Measurements from ENCODE around the gene SELENOF.

Gene SELENOF

GRCh38 chr1:86887479-86888162, 26.3 kb downstream of the SELENOF start:
- Histone ChIP-seq H3F3A (ENCODE audit: insufficient read depth, low read length) (no peaks in the 10 kb centered on the region; the same call in 1 of the 2 replicates), H2AFZ (ENCODE audit: low read length) (no peak overlapping the region), H3K9me3 (ENCODE audit: low read length) (no peaks in the 10 kb centered on the region), H3K4me1 (ENCODE audit: insufficient read depth, low read length, severe bottlenecking) (peaks cover 6% of the 10 kb centered on the region), H3K27ac (ENCODE audit: low read depth, low read length, poor library complexity, severe bottlenecking) (no peak overlapping the region), H3K4me2 (ENCODE audit: low read length) (no peak overlapping the region), H3K9ac (ENCODE audit: low read length) (no peak overlapping the region), H3K79me2 (ENCODE audit: insufficient read depth, low read length) (peaks cover 20% of the 10 kb centered on the region), H4K20me1 (ENCODE audit: insufficient read depth, low read length) (no peaks in the 10 kb centered on the region), H3K4me3 (ENCODE audit: low read depth, low read length, poor library complexity, severe bottlenecking) (no peak overlapping the region), H3K36me3 (ENCODE audit: insufficient read depth, low read length) (peaks cover 27% of the 10 kb centered on the region), H3K9me2 (ENCODE audit: low read depth, low read length) (no peaks in the 10 kb centered on the region), H3K27me3 (ENCODE audit: insufficient read depth, low read length) (no peaks in the 10 kb centered on the region)
- TF ChIP-seq CTCF (IDR thresholded peaks at IDR 0.05; ENCODE audit: low read length), result no peak
- TF ChIP-seq EZH2 (IDR thresholded peaks at IDR 0.05; ENCODE audit: borderline replicate concordance, low read length), result no peak

GRCh38 chr1:86875722-86876121, 38.2 kb downstream of the SELENOF start:
- Histone ChIP-seq H3K9me3 (ENCODE audit: low read length) (no peaks in the 10 kb centered on the region), H2AFZ (ENCODE audit: low read length) (no peak overlapping the region), H3K9me2 (ENCODE audit: low read depth, low read length) (no peaks in the 10 kb centered on the region), H3F3A (ENCODE audit: insufficient read depth, low read length) (no peaks in the 10 kb centered on the region), H3K4me1 (ENCODE audit: insufficient read depth, low read length, severe bottlenecking) (no peaks in the 10 kb centered on the region), H3K27me3 (ENCODE audit: insufficient read depth, low read length) (no peaks in the 10 kb centered on the region), H4K20me1 (ENCODE audit: insufficient read depth, low read length) (no peaks in the 10 kb centered on the region), H3K27ac (ENCODE audit: low read depth, low read length, poor library complexity, severe bottlenecking) (no peak overlapping the region), H3K79me2 (ENCODE audit: insufficient read depth, low read length) (no peaks in the 10 kb centered on the region), H3K4me2 (ENCODE audit: low read length) (no peak overlapping the region), H3K4me3 (ENCODE audit: low read depth, low read length, poor library complexity, severe bottlenecking) (no peak overlapping the region), H3K36me3 (ENCODE audit: insufficient read depth, low read length) (peaks cover 45% of the 10 kb centered on the region), H3K9ac (ENCODE audit: low read length) (no peak overlapping the region)
- TF ChIP-seq CTCF (IDR thresholded peaks at IDR 0.05; ENCODE audit: low read length) (no peak), EZH2 (IDR thresholded peaks at IDR 0.05; ENCODE audit: borderline replicate concordance, low read length) (no peak)

GRCh38 chr1:86872086-86872485, 41.8 kb downstream of the SELENOF start:
- no peaks in the 10 kb centered on the region for H3F3A ChIP-seq (ENCODE audit: insufficient read depth, low read length)
- TF ChIP-seq CTCF (IDR thresholded peaks at IDR 0.05; ENCODE audit: low read length) (no peak), EZH2 (IDR thresholded peaks at IDR 0.05; ENCODE audit: borderline replicate concordance, low read length) (no peak)
- H4K20me1 ChIP-seq (ENCODE audit: insufficient read depth, low read length), result no peaks in the 10 kb centered on the region
- no peaks in the 10 kb centered on the region for H3K9me3 ChIP-seq (ENCODE audit: low read length)
- H3K4me2 ChIP-seq (ENCODE audit: low read length), result no peak overlapping the region
- no peak overlapping the region for H3K27ac ChIP-seq (ENCODE audit: low read depth, low read length, poor library complexity, severe bottlenecking)
- H3K9me2 ChIP-seq (ENCODE audit: low read depth, low read length), result no peaks in the 10 kb centered on the region
- H2AFZ ChIP-seq (ENCODE audit: low read length), result no peak overlapping the region
- H3K4me3 ChIP-seq (ENCODE audit: low read depth, low read length, poor library complexity, severe bottlenecking), result no peak overlapping the region
- peaks cover 17% of the 10 kb centered on the region; the same call in 1 of the 2 replicates for H3K36me3 ChIP-seq (ENCODE audit: insufficient read depth, low read length)
- no peak overlapping the region for H3K9ac ChIP-seq (ENCODE audit: low read length)
- no peaks in the 10 kb centered on the region for H3K79me2 ChIP-seq (ENCODE audit: insufficient read depth, low read length)
- H3K27me3 ChIP-seq (ENCODE audit: insufficient read depth, low read length), result no peaks in the 10 kb centered on the region
- H3K4me1 ChIP-seq (ENCODE audit: insufficient read depth, low read length, severe bottlenecking), result no peaks in the 10 kb centered on the region

Measured in OCI-LY1 (cell line).